Astrocyte (in vitro differentiated cells and primary cell): Measurements from ENCODE around the gene SIRT2. TPM values are rescaled to one million over a fixed set of nuclear protein-coding genes. Genes with fewer than 3 reads are reported as not detected.

Source experiments
- DNase-seq: peaks from one replicate; pipeline ENCODE4 v3.0.0-alpha.2; 2010; ENCODE audit warnings: low read depth
- FAIRE-seq: peaks from 2 replicates; lab custom pipeline; 2011; peaks lifted over from hg19 to GRCh38; lab: Jason Lieb, UNC
- H2AFZ ChIP-seq: 2 replicates; pipeline ENCODE4 v1.6.0; 2012; ENCODE audit warnings: low read depth, low read length, inconsistent platforms
- H3K27ac ChIP-seq: 2 replicates; pipeline ENCODE4 v1.5.1; 2011; ENCODE audit warnings: low read depth, low read length, inconsistent platforms
- H3K27me3 ChIP-seq: 2 replicates; pipeline ENCODE4 v1.6.0; 2011; ENCODE audit warnings: low read length, inconsistent platforms; ENCODE audit not compliant: insufficient read depth
- H3K36me3 ChIP-seq: 2 replicates; pipeline ENCODE4 v1.5.1; 2011; ENCODE audit warnings: low read length, inconsistent platforms; ENCODE audit not compliant: insufficient read depth
- H3K4me1 ChIP-seq: 2 replicates; pipeline ENCODE4 v1.5.1; 2011; ENCODE audit warnings: low read length, inconsistent platforms; ENCODE audit not compliant: insufficient read depth
- H3K4me2 ChIP-seq: 2 replicates; pipeline ENCODE4 v1.6.0; 2012; ENCODE audit warnings: low read length, inconsistent platforms
- H3K4me3 ChIP-seq: 2 replicates; pipeline ENCODE4 v1.5.1; 2011; ENCODE audit warnings: low read depth, mild to moderate bottlenecking, low read length, inconsistent platforms; ENCODE audit not compliant: insufficient read depth
- H3K79me2 ChIP-seq: 2 replicates; pipeline ENCODE4 v1.6.0; 2012; ENCODE audit warnings: mild to moderate bottlenecking, low read length, inconsistent platforms; ENCODE audit not compliant: insufficient read depth
- H3K9ac ChIP-seq: 2 replicates; pipeline ENCODE4 v1.6.0; 2012; ENCODE audit warnings: mild to moderate bottlenecking, low read length, inconsistent platforms
- H3K9me3 ChIP-seq: 2 replicates; pipeline ENCODE4 v1.5.1; 2012; ENCODE audit warnings: low read depth, mild to moderate bottlenecking, low read length, inconsistent platforms; ENCODE audit not compliant: insufficient read depth
- H4K20me1 ChIP-seq: 2 replicates; pipeline ENCODE4 v1.6.0; 2012; ENCODE audit warnings: low read length, inconsistent platforms; ENCODE audit not compliant: insufficient read depth
- H3K27ac Mint-ChIP-seq: one replicate; pipeline ENCODE4 v1.8.0; 2021; ENCODE audit warnings: mild to moderate bottlenecking, mixed read lengths; ENCODE audit not compliant: unreplicated experiment
- H3K27me3 Mint-ChIP-seq: one replicate; pipeline ENCODE4 v1.8.0; 2021; ENCODE audit warnings: low read depth, mixed read lengths; ENCODE audit not compliant: unreplicated experiment
- H3K36me3 Mint-ChIP-seq: one replicate; pipeline ENCODE4 v1.8.0; 2021; ENCODE audit warnings: low read depth, mixed read lengths; ENCODE audit not compliant: unreplicated experiment
- H3K4me1 Mint-ChIP-seq: one replicate; pipeline ENCODE4 v1.8.0; 2021; ENCODE audit warnings: low read depth, mixed read lengths; ENCODE audit not compliant: unreplicated experiment
- H3K4me3 Mint-ChIP-seq: one replicate; pipeline ENCODE4 v1.8.0; 2021; ENCODE audit warnings: mild to moderate bottlenecking, moderate library complexity, mixed read lengths; ENCODE audit not compliant: unreplicated experiment
- H3K9me3 Mint-ChIP-seq: one replicate; pipeline ENCODE4 v1.8.0; 2021; ENCODE audit warnings: mild to moderate bottlenecking, mixed read lengths; ENCODE audit not compliant: unreplicated experiment
- EZH2 ChIP-seq: IDR thresholded peaks from 2 replicates; pipeline ENCODE4 v1.6.1; 2012; ENCODE audit warnings: mild to moderate bottlenecking, low read length, inconsistent platforms; ENCODE audit not compliant: insufficient read depth
- total RNA-seq: library from RNA; stranded (reverse); gene quantifications from 2 replicates; pipeline ENCODE4 v1.2.1, GENCODE V29; 2021
- TF ChIP-seq, protein P1 (sequence below): IDR thresholded peaks from 2 replicates; pipeline ENCODE4 v1.5.1; 2011; ENCODE audit warnings: low read depth, mild to moderate bottlenecking, inconsistent platforms, low read length, moderate library complexity; ENCODE audit not compliant: insufficient read depth

The SIRT2 gene
- total RNA-seq, 1 donor from 2014 or later = 35.7 TPM

DNA sequence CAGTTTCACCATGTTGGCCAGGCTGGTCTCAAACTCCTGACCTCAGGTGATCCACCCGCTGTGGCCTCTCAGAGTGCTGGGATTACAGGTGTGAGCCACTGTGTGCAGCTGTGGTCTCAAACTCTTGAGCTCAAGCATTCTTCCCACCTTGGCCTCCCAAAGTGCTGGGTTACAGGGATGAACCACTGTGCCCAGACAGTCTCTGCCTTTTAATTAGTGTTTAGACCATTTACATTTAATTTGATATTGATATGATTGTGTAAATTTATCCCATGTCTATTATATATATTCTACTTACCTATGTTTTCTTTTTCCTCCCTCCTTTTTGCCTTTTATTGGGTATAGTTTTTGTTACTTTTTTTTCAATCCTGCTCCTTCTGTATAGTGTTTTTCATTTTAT is 2.3 kb upstream of the SIRT2 start:
- H3K9me3 ChIP-seq = no peaks in the 10 kb centered on the region
- H3K36me3 Mint-ChIP-seq = peaks cover 12% of the 10 kb centered on the region
- DNase-seq (no peak), FAIRE-seq (no peak)
- H3K36me3 ChIP-seq = no peaks in the 10 kb centered on the region
- peaks cover 3% of the 10 kb centered on the region for H3K4me1 ChIP-seq
- H4K20me1 ChIP-seq = peaks cover 14% of the 10 kb centered on the region
- no peaks in the 10 kb centered on the region for H3K27me3 Mint-ChIP-seq
- TF ChIP-seq, protein P1, sequence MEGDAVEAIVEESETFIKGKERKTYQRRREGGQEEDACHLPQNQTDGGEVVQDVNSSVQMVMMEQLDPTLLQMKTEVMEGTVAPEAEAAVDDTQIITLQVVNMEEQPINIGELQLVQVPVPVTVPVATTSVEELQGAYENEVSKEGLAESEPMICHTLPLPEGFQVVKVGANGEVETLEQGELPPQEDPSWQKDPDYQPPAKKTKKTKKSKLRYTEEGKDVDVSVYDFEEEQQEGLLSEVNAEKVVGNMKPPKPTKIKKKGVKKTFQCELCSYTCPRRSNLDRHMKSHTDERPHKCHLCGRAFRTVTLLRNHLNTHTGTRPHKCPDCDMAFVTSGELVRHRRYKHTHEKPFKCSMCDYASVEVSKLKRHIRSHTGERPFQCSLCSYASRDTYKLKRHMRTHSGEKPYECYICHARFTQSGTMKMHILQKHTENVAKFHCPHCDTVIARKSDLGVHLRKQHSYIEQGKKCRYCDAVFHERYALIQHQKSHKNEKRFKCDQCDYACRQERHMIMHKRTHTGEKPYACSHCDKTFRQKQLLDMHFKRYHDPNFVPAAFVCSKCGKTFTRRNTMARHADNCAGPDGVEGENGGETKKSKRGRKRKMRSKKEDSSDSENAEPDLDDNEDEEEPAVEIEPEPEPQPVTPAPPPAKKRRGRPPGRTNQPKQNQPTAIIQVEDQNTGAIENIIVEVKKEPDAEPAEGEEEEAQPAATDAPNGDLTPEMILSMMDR = no peak
- no peak for TF ChIP-seq EZH2
- no peak overlapping the region for H2AFZ ChIP-seq
- no peak overlapping the region for H3K27ac Mint-ChIP-seq
- no peak overlapping the region for H3K4me2 ChIP-seq
- H3K4me3 ChIP-seq = no peak overlapping the region
- no peak overlapping the region for H3K9ac ChIP-seq
- H3K4me1 Mint-ChIP-seq = peaks cover 4% of the 10 kb centered on the region
- H3K27ac ChIP-seq = no peak overlapping the region
- H3K9me3 Mint-ChIP-seq = peaks cover 1% of the 10 kb centered on the region
- H3K4me3 Mint-ChIP-seq = no peak overlapping the region
- no peaks in the 10 kb centered on the region for H3K27me3 ChIP-seq
- peaks cover 36% of the 10 kb centered on the region for H3K79me2 ChIP-seq

DNA sequence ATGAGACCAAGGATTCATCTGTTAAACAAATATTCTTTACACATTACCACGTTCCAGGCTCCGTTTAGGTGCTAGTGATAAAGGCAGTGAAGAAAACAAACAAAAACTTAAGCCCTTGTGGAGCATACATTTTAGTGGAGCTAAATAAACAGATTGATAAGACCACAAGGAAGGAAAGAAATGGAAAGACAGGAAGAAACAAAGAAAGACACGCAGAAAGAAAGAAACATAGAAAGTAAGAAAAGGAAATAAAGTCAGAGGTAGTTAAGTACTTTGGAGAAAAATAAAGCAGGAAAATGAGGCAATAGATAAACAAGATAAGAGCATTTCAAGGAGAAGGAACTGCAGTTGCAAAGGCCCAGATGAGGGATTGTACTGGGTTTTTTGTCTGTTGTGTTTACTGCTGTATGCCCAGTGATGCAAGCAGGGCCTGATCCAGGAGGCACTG is 1.3 kb upstream of the SIRT2 start:
- peak overlapping the region; percentile 89 for H3K4me2 ChIP-seq
- FAIRE-seq (no peak), DNase-seq (no peak)
- no peak overlapping the region for H2AFZ ChIP-seq
- TF ChIP-seq, protein P1 = no peak
- no peak for TF ChIP-seq EZH2
- peak overlapping the region; percentile 90 for H3K4me3 Mint-ChIP-seq
- H3K9ac ChIP-seq = peak overlapping the region; percentile 91
- peak overlapping the region; percentile 86 for H3K4me3 ChIP-seq
- H3K9me3 ChIP-seq = no peaks in the 10 kb centered on the region
- peaks cover 36% of the 10 kb centered on the region for H3K79me2 ChIP-seq
- H3K36me3 Mint-ChIP-seq = peaks cover 11% of the 10 kb centered on the region
- peaks cover 4% of the 10 kb centered on the region for H3K4me1 Mint-ChIP-seq
- no peaks in the 10 kb centered on the region for H3K27me3 ChIP-seq
- H3K9me3 Mint-ChIP-seq = peaks cover 1% of the 10 kb centered on the region
- H4K20me1 ChIP-seq = peaks cover 14% of the 10 kb centered on the region
- H3K4me1 ChIP-seq = peaks cover 3% of the 10 kb centered on the region
- no peaks in the 10 kb centered on the region for H3K27me3 Mint-ChIP-seq
- no peaks in the 10 kb centered on the region for H3K36me3 ChIP-seq
- peak overlapping the region; percentile 92 for H3K27ac ChIP-seq
- H3K27ac Mint-ChIP-seq = peak overlapping the region; percentile 60

DNA sequence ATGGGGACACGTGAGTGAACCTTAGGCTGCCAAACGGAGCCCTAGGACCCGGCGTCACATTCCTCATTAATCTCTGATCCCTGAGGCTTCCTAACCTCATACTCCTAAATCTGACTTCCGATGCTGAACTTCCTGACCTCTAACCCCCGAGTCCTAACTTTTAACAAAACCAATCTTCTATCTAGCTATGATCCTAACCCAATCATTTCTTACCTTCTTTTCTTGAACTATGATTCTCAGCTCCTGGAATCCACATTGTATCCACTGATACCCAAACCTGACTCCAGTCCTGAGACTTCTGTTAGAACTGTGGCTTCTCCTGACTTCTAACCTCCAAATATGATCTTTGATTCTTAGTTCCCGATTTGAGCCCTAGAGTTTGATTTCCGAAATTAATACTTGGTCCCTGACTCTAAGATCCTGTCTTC is 798 bp upstream of the SIRT2 start:
- Histone ChIP-seq H3K36me3 (no peaks in the 10 kb centered on the region), H3K9me3 (no peaks in the 10 kb centered on the region), H3K4me2 (peak overlapping the region; percentile 89), H3K4me1 (peaks cover 3% of the 10 kb centered on the region), H3K4me3 (peak overlapping the region; percentile 86), H3K27me3 (no peaks in the 10 kb centered on the region), H2AFZ (peak overlapping the region; percentile 79), H3K9ac (peak overlapping the region; percentile 91), H3K79me2 (peaks cover 36% of the 10 kb centered on the region), H3K27ac (peak overlapping the region; percentile 92), H4K20me1 (peaks cover 14% of the 10 kb centered on the region)
- DNase-seq = no peak
- Mint-ChIP-seq H3K36me3 (peaks cover 8% of the 10 kb centered on the region), H3K27ac (peak overlapping the region; percentile 60), H3K4me1 (peaks cover 4% of the 10 kb centered on the region), H3K4me3 (peak overlapping the region; percentile 90), H3K9me3 (peaks cover 1% of the 10 kb centered on the region), H3K27me3 (no peaks in the 10 kb centered on the region)
- TF ChIP-seq EZH2 = no peak
- TF ChIP-seq, protein P1 = no peak
- FAIRE-seq = no peak
